CD4-positive, alpha-beta T cell (primary cell): ENCODE results near the gene TEX22. TPM values are rescaled to one million over a fixed set of nuclear protein-coding genes. Genes with fewer than 3 reads are reported as not detected.

ENCODE experiments used
- ATAC-seq: fragments of 200-7000 bp; cut with Tn5 transposase; one replicate; pipeline ENCODE4 v1.10.0; 2022; ENCODE audit warnings: mild to moderate bottlenecking; ENCODE audit not compliant: poor library complexity
- CTCF ChIA-PET: fragments of 350-600 bp; sonication (Branson Sonifier 250); formaldehyde crosslinking; loops from one replicate; lab custom pipeline; 2021; ENCODE audit warnings: antibody characterized with exemption, inconsistent platforms; lab: Charles Lee
- POLR2A ChIA-PET: fragments of 350-600 bp; sonication (Branson Sonifier 250); formaldehyde crosslinking; loops from one replicate; lab custom pipeline; 2021; ENCODE audit warnings: antibody characterized with exemption, inconsistent platforms; lab: Charles Lee
- DNase-seq, 14 experiments: peaks; one replicate each; pipeline ENCODE4 v3.0.0-alpha.2; 2013 to 2020; ENCODE audit warnings: mixed read lengths in 2 of 14
- H3K27ac ChIP-seq, 2 donors: one replicate each; pipeline versions ENCODE4 v1.5.1 to v1.7.0; 2013; ENCODE audit warnings: low read length in 2 of 2, low read depth in 1 of 2, mild to moderate bottlenecking in 1 of 2
- H3K27me3 ChIP-seq, 2 experiments: 1 replicate in 1 of 2; 2 replicates in 1 of 2; pipeline versions ENCODE4 v1.6.1 to v1.7.0; 2013; ENCODE audit warnings: low read length in 2 of 2, control low read depth in 1 of 2, mild to moderate bottlenecking in 1 of 2, moderate library complexity in 1 of 2; ENCODE audit not compliant: insufficient read depth in 2 of 2, control insufficient read depth in 1 of 2
- H3K36me3 ChIP-seq: one replicate; pipeline ENCODE4 v1.6.1; 2013; ENCODE audit warnings: low read length, control low read depth; ENCODE audit not compliant: insufficient read depth
- H3K4me1 ChIP-seq: one replicate; pipeline ENCODE4 v1.6.1; 2013; ENCODE audit warnings: low read length, control low read depth; ENCODE audit not compliant: insufficient read depth
- H3K4me3 ChIP-seq: one replicate; pipeline ENCODE4 v1.5.1; 2013; ENCODE audit warnings: mild to moderate bottlenecking, low read length, moderate library complexity
- H3K9me3 ChIP-seq, 2 experiments: 1 replicate in 1 of 2; 2 replicates in 1 of 2; pipeline versions ENCODE4 v1.6.1 to v1.7.0; 2013; ENCODE audit warnings: low read length in 2 of 2, mild to moderate bottlenecking in 2 of 2, control low read depth in 1 of 2, moderate library complexity in 1 of 2; ENCODE audit not compliant: control insufficient read depth in 1 of 2, insufficient read depth in 1 of 2
- H3K27ac Mint-ChIP-seq: one replicate; pipeline ENCODE4 v1.8.0; 2020; ENCODE audit warnings: mixed read lengths
- H3K27me3 Mint-ChIP-seq: one replicate; pipeline ENCODE4 v1.8.0; 2021; ENCODE audit warnings: mixed read lengths
- H3K36me3 Mint-ChIP-seq: one replicate; pipeline ENCODE4 v1.8.0; 2021; ENCODE audit warnings: low read depth, mixed read lengths
- H3K4me1 Mint-ChIP-seq: one replicate; pipeline ENCODE4 v1.8.0; 2021; ENCODE audit warnings: low read depth, mixed read lengths
- H3K4me3 Mint-ChIP-seq: one replicate; pipeline ENCODE4 v1.8.0; 2020; ENCODE audit warnings: mild to moderate bottlenecking, mixed read lengths
- H3K9me3 Mint-ChIP-seq: one replicate; pipeline ENCODE4 v1.8.0; 2020; ENCODE audit warnings: mixed read lengths
- CTCF ChIP-seq: fragments of 200-600 bp; IDR thresholded peaks from one replicate; pipeline ENCODE4 v1.8.0; 2022; ENCODE audit warnings: antibody characterized with exemption, mild to moderate bottlenecking
- intact Hi-C, 2 experiments: fragments of 100-400 bp; cut with DNase I in 1 of 2; cut with micrococcal nuclease in 1 of 2; formaldehyde crosslinking; loops; one replicate each; pipeline versions ENCODE4 v1.15.1 to v1.9.0; 2023 to 2025; cut with DNase I, micrococcal nuclease
- total RNA-seq, 174 experiments: library from RNA in 2 of 174; stranded (reverse) in 2 of 174; gene quantifications; one replicate each; pipeline ENCODE4 v1.2.3 and lab custom pipeline; 2021 to 2026

Gene TEX22
- total RNA-seq, 2 experiments from 2014 or later = 1.3 to 2.8 TPM

DNA sequence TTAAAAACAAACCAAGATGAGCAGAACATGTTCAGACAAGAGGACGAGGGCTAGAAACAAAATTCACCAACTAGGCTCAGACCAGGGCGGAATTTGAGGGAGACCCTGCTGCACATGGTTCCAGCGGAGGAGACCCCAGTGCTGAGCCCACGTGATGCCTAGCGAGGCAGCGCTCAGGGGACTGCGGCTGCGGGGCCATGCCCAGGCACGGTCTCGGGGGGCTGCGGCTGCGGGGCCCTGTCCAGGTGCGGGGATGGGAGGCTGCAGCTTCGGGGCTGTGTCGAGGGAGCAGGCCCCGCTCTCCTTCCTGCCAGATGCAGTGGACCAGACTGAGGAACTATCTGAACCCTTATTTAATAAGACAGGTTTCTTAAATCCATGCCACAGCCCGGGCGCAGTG is 63.6 kb downstream of the TEX22 start:
- ATAC-seq (no peak), DNase-seq (no peak)
- Mint-ChIP-seq H3K4me1 (no peaks in the 10 kb centered on the region), H3K36me3 (peaks cover 18% of the 10 kb centered on the region), H3K27ac (no peak overlapping the region), H3K4me3 (no peak overlapping the region), H3K27me3 (no peaks in the 10 kb centered on the region), H3K9me3 (no peaks in the 10 kb centered on the region)
- intact Hi-C loops = no loop called here
- Histone ChIP-seq H3K4me3 (no peak overlapping the region), H3K27ac (no peak overlapping the region), H3K36me3 (peaks cover 47% of the 10 kb centered on the region), H3K9me3 (no peaks in the 10 kb centered on the region), H3K4me1 (no peaks in the 10 kb centered on the region), H3K27me3 (no peaks in the 10 kb centered on the region)
- no peak for TF ChIP-seq CTCF
- CTCF ChIA-PET = no interaction called here
- POLR2A ChIA-PET = no interaction called here

Other genes starting within 250 kb of the TEX22 start
- gene JAG2, start 229.8 kb upstream of the TEX22 start, total RNA-seq = 1 to 10 TPM in 1 of 2 experiments, under 1 TPM in 1; 0.66 to 1.3 TPM
- gene NUDT14, start 217.2 kb upstream of the TEX22 start, total RNA-seq = 1 to 10 TPM; 9.0 to 9.2 TPM
- gene BTBD6, start 150.0 kb upstream of the TEX22 start, total RNA-seq = 10 to 100 TPM; 36.9 to 37.6 TPM
- gene BRF1, start 97.5 kb upstream of the TEX22 start, total RNA-seq = 10 to 100 TPM; 77.4 to 77.7 TPM
- 10 to 100 TPM; 57.7 to 61.5 TPM for gene PACS2, start 83.8 kb upstream of the TEX22 start, total RNA-seq
- gene MTA1, start 21.3 kb downstream of the TEX22 start, total RNA-seq = 100 to 1,000 TPM; 107 to 113 TPM
- 10 to 100 TPM; 62.5 to 68.3 TPM for gene CRIP2, start 76.3 kb downstream of the TEX22 start, total RNA-seq
- gene CRIP1, start 88.3 kb downstream of the TEX22 start, total RNA-seq = 100 to 1,000 TPM; 250 to 258 TPM
- 100 to 1,000 TPM; 102 to 108 TPM for gene TEDC1, start 92.7 kb downstream of the TEX22 start, total RNA-seq
- gene TMEM121, start 128.0 kb downstream of the TEX22 start, total RNA-seq = 1 to 10 TPM; 1.6 to 1.7 TPM